Stimulated activated CD8-positive, alpha-beta memory T cell treated with anti-CD3 and anti-CD28 coated beads, Interleukin-7, amount 100 ng/mL, for 48 hours (primary cell): ENCODE measurements around the gene ZNF248.
"Not testable (repeated sequence)": the region's sequence is repeated elsewhere in the genome, so short reads cannot be mapped to it uniquely, and the experiment has no call there.

Experiments used
- DNase-seq, 2 donors: peaks; one replicate each; pipeline ENCODE4 v3.0.0-alpha.2; 2020; ENCODE audit warnings: low read depth in 1 of 2; ENCODE audit errors: extremely low read depth in 1 of 2

ZNF248 gene

DNA sequence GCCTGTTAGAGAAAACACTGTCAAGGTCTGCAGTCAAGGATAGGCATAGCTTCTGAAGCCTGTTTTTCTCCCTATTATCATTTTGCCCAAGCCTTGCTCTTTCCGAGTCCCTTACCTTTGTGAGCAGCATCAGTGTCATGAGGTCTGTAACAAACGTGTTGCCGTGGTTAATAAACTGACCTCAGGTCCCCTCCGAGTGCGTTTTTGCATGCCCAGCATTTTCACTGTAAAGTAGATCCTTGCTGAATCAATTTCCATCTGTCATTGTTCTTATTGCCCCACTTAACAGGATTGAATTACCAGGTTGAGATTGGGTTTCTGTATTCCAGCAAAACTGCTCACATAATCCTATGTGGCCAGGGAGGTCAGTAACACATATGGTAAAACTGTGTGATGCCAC, 110.3 kb downstream of the ZNF248 start:
- no peak for DNase-seq

DNA sequence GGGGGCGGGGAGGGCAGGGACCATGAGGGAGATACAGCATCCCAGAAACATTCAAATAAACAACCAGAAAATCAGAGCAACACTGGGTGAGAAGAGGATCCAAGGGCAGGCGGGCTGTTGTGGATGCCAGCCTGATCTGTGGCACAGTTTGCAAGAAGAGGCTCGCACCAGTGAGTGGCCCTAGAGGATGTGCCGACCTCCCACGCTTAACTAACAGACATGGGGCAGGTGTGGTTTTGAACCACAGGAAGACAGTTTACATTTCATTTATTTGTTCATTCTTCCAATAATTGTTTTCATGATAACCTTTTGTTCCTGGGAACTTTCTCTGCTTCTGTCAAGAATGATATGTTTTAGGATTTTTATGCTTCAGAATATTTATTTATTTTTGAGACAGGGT, 115.6 kb downstream of the ZNF248 start:
- no peak for DNase-seq

DNA sequence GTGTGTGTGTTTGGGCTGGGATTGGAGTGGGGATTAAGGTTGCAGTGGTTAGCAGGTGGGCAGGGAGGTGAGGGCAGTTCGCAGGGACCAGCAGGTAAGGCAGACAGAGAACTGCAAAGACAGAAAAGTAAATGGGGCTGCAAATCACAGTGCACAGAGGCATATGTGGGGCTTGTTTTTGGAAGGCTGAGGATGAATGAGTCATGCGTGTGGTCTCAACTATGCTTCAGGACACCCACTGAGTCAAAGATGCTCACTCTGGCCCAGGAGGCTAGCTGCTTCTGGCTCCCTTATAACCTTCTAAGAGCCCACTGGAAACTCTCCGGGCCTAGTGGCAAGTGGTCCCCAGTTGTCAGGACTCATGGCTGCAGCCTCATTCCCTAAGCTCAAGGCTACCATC, 118.2 kb downstream of the ZNF248 start:
- no peak for DNase-seq

DNA sequence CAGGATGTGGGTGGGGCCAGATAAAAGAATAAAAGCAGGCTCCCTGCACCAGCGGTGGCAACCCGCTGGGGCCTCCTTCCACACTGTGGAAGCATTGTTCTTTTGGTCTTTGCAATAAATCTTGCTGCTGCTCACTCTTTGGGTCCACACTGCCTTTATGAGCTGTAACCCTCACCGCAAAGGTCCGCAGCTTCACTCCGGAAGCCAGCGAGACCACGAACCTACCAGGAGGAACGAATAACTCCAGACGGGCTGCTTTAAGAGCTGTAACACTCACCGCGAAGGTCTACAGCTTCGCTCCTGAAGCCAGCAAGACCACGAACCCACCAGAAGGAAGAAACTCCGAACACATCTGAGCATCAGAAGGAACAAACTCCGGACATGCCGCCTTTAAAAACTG, 119.2 kb downstream of the ZNF248 start:
- not testable (repeated sequence) for DNase-seq

DNA sequence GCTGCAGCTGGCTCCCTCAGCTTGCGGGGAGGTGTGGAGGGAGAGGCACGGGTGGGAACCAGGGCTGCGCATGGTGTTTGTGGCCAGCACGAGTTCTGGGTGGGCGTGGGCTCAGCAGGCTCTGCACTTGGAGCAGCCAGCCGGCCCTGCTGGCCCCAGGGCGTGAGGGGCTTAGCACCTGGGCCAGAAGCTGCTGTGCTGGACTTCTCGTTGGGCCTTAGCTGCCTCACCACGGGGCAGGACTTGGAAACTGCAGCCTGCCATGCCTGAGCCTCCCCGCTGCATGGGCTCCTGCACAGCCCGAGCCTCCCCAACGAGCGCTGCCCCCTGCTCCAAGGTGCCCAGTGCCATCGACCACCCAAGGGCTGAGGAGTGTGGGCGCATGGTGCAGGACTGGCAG, 120.1 kb downstream of the ZNF248 start:
- DNase-seq: no peak

DNA sequence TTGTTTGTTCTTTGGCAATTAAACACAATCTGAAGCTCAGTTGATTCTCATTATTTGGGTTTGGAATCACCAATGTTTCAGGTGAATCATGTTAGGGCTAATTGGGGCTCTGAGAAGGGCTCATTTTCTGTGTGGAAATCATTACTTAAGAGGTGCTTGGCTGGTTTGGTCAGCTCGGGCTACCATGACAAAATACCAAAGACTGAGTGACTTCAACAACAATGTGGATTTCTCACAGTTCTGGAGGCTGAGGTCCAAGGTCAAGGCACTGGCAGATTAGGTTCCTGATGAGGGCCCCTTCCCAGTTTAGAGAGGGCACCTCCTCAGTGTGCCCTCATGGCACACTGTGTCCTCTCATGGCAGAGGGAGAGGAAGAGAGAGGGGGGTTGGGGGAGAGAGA, 121.3 kb downstream of the ZNF248 start:
- DNase-seq: no peak

DNA sequence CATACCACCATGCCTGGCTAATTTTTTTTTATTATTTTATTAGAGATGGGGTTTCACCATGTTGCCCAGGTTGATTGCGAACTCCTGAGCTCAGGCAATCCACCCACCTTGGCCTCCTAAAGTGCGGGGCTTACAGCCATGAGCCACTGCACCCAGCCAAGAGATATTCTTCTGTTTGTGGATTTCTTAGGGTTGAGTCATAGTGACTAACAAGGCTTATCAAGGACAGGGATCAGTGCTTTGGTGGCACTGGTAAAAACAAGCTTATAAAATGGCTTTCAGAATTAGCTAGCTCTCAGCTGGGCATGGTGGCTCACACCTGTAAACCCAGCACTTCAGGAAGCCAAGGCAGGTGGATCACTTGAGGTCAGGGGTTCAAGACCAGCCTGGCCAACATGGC, 122.4 kb downstream of the ZNF248 start:
- DNase-seq: no peak
